ENCODE measurements around the gene SCAMP4. TPM values are rescaled to one million over a fixed set of nuclear protein-coding genes. Genes with fewer than 3 reads are reported as not detected.

The SCAMP4 gene
- total and polyA plus RNA-seq, 2 donors from 2014 or later: 49.5 to 90.1 TPM

GRCh38 chr19:1943661-1944087, 38.5 kb downstream of the SCAMP4 start:
- Histone ChIP-seq H3K27ac (ENCODE audit: low read depth in 2 of 2, low read length in 2 of 2) (no peak overlapping the region), H3K9me3 (ENCODE audit: control insufficient read depth in 2 of 3, insufficient read depth in 1 of 3, low read length in 3 of 3) (no peaks in the 10 kb centered on the region), H3K27me3 (ENCODE audit: control insufficient read depth, insufficient read depth, low read length) (no peaks in the 10 kb centered on the region), H3K36me3 (ENCODE audit: control insufficient read depth in 2 of 3, insufficient read depth in 3 of 3, low read length in 3 of 3) (no peaks in the 10 kb centered on the region), H3K4me3 (ENCODE audit: low read length in 3 of 3) (no peak overlapping the region), H3K9ac (ENCODE audit: low read length in 3 of 3) (no peak overlapping the region), H3K4me1 (ENCODE audit: control insufficient read depth in 2 of 3, insufficient read depth in 2 of 3, low read depth in 1 of 3, low read length in 3 of 3) (peaks cover 0 to 8% (median 0%) of the 10 kb centered on the region in 3 donors)
- TF ChIP-seq CTCF (IDR thresholded peaks at IDR 0.05; ENCODE audit: borderline replicate concordance, extremely low read depth, insufficient read depth): no peak
- intact Hi-C loops (cut with DNase I): no loop called here
- FAIRE-seq (no peak), DNase-seq (peak in 1 of 5 donors; percentile 72)

- no peak overlapping the region for H3K9ac ChIP-seq (ENCODE audit: low read length in 3 of 3)
- intact Hi-C loops (cut with DNase I): no loop called here
- FAIRE-seq (no peak), DNase-seq (peak in 1 of 5 donors; percentile 81)
- no peak overlapping the region for H3K27ac ChIP-seq (ENCODE audit: low read depth in 2 of 2, low read length in 2 of 2)
- no peaks in the 10 kb centered on the region for H3K9me3 ChIP-seq (ENCODE audit: control insufficient read depth in 2 of 3, insufficient read depth in 1 of 3, low read length in 3 of 3)
- peaks cover 0 to 8% (median 0%) of the 10 kb centered on the region in 3 donors for H3K4me1 ChIP-seq (ENCODE audit: control insufficient read depth in 2 of 3, insufficient read depth in 2 of 3, low read depth in 1 of 3, low read length in 3 of 3)
- no peak for TF ChIP-seq CTCF (IDR thresholded peaks at IDR 0.05; ENCODE audit: borderline replicate concordance, extremely low read depth, insufficient read depth)
- no peaks in the 10 kb centered on the region for H3K27me3 ChIP-seq (ENCODE audit: control insufficient read depth, insufficient read depth, low read length)
- no peaks in the 10 kb centered on the region for H3K36me3 ChIP-seq (ENCODE audit: control insufficient read depth in 2 of 3, insufficient read depth in 3 of 3, low read length in 3 of 3)
- no peak overlapping the region for H3K4me3 ChIP-seq (ENCODE audit: low read length in 3 of 3)
These were observed 39.1 kb downstream of the SCAMP4 start for GRCh38 chr19:1944088-1944915.

GRCh38 chr19:1944916-1945561, 39.8 kb downstream of the SCAMP4 start:
- Histone ChIP-seq H3K9ac (ENCODE audit: low read length in 3 of 3) (no peak overlapping the region), H3K4me3 (ENCODE audit: low read length in 3 of 3) (no peak overlapping the region), H3K9me3 (ENCODE audit: control insufficient read depth in 2 of 3, insufficient read depth in 1 of 3, low read length in 3 of 3) (no peaks in the 10 kb centered on the region), H3K4me1 (ENCODE audit: control insufficient read depth in 2 of 3, insufficient read depth in 2 of 3, low read depth in 1 of 3, low read length in 3 of 3) (peaks cover 0 to 8% (median 0%) of the 10 kb centered on the region in 3 donors), H3K36me3 (ENCODE audit: control insufficient read depth in 2 of 3, insufficient read depth in 3 of 3, low read length in 3 of 3) (no peaks in the 10 kb centered on the region), H3K27me3 (ENCODE audit: control insufficient read depth, insufficient read depth, low read length) (no peaks in the 10 kb centered on the region), H3K27ac (ENCODE audit: low read depth in 2 of 2, low read length in 2 of 2) (no peak overlapping the region)
- TF ChIP-seq CTCF (IDR thresholded peaks at IDR 0.05; ENCODE audit: borderline replicate concordance, extremely low read depth, insufficient read depth): no peak
- FAIRE-seq: no peak
- intact Hi-C loops (cut with DNase I): no loop called here
- peak in 1 of 5 donors; percentile 68 for DNase-seq

Measured in kidney (tissue), 14 donors.